ENCODE results near the gene NDUFA6.

DNA sequence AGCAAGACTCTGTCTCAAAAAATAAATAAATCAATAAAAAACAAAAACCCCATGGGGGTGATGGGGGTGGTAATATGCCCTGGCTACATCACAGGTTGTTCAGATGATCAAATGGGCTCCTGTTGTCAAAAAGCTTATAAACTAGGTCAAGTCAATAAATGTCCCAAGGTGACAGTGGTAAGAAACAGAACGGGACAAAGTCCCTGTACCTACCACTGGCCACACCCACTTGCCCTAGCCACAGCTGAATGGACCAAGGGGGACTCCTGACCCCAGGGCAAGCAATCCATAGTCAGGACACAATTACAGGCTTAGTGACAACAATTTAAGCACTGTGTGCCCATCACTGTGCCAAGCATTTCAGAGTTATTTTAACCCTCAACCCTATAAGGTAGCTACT is 25.9 kb downstream of the NDUFA6 start:
- TF ChIP-seq POLR2A (IDR thresholded peaks at IDR 0.05) (no peak), CTCF (IDR thresholded peaks at IDR 0.05 in 8 of 11, conservative IDR thresholded peaks at IDR 0.05 in 3 of 11) (no peak)

All from spleen (tissue), 7 donors.